ENCODE results near the gene ARHGAP27.

Gene ARHGAP27

DNA sequence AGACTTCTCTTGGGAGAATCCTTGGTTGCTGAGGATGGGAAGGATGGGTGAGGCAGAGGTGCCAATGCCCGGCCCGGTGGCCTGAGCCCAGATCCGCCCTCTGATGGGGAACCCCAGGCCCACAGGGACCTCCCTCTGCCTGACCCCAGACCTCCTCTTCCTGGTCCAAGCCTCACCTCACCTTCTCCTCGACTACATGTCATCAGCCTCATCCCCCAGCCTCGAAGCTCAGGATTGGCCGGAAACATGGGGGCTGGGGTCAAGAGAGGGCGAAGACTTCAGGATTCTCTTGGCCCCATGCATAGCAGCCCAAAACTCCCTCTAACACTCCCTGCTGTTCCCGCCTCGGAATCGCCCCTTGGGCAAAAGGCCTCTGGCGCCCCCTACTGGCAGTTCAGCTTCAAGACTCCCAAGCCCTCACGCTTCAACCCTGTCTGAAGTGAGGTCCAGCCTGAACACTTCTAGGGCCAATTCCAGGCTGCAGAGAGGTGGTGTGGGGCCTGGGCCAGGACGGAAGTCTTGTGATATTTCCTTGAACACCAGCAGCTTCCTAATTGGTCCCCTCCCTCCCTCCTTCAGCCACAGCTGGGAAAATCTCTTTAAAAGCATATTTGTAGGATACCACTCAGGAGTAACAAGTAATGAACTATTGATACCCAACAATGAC lies 47.2 kb downstream of the ARHGAP27 start:
- DNase-seq, result peak; percentile 80

DNA sequence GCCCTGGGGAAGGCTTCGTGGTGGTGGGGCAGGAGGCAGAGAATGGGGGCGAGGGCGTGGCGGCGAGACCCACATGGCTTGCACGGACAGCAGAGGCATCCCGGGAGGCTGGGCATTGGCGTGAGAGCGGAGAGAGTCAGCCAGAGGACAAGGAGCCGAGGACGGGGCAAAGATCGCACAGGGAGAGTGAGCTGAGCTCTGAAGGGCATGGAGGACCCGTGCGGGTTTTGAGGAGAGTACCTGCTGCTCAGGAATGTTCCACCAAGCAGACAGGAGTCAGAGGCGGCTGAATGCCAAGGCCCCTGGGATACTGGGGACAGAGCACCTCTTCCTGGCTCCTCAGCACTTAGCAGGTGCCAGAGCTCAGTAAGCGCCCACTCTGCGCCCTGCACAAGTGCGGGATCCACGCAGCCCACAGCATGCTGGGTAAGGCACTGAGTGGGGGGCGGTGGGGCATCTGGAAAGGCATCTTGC lies 47.8 kb downstream of the ARHGAP27 start:
- no peak for DNase-seq

DNA sequence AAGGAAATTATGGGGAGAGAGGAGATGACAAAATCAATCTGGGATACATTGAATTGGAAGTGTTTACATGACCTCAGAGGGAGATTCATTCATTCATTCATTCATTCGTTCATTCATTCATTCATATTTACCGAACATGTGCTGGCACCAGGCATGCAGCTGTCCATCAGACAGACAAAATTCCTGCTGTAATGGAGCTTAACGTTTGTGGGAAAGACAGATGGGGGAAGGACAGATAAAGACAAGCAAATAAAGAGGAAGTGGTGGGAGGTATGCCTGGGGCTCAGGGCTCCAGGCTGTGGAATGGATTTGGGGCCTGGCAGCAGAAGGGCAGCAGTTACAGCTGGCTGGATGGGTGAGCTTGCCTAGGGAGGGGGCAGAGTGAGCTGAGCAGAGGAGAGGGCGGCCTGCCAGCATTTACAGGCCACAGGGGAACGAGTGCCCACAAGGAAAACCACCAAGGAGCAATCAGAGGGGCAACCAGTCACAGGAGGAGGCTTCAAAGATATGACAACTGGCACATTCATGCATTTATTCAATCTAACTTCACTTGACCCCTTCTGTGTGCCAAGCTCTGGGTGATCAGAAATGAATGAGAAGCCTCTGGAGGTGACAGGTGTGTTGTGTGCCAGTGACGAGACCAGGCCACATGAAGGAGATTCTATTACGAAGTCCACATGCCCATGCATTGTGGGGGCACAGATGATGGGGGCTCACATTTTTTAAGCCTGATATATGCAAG lies 48.5 kb downstream of the ARHGAP27 start:
- no peak for DNase-seq

- no peak for DNase-seq
Observed at GRCh38 chr17:45383003-45383402, 49.7 kb downstream of the ARHGAP27 start.

DNA sequence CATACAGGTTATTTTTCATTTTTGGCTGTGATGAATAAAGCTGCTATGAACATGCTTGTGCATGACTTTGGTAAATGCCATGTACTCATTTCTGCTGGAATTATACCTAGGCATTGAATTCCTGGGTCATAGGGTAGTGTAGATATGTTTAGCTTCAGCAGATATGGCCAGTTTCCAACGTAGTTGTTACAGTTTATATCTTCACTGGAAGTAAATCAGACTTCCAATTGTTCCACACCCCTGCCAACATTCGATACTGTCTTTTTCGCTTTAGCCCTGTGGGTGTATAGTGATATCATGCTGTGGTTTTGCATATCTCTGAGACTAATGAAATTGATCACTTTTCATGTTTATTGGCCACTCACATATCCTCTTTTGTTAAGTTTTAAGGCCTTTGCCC lies 50.4 kb downstream of the ARHGAP27 start:
- DNase-seq, result no peak

GRCh38 chr17:45380991-45381390 lies 51.7 kb downstream of the ARHGAP27 start:
- DNase-seq, result no peak

DNA sequence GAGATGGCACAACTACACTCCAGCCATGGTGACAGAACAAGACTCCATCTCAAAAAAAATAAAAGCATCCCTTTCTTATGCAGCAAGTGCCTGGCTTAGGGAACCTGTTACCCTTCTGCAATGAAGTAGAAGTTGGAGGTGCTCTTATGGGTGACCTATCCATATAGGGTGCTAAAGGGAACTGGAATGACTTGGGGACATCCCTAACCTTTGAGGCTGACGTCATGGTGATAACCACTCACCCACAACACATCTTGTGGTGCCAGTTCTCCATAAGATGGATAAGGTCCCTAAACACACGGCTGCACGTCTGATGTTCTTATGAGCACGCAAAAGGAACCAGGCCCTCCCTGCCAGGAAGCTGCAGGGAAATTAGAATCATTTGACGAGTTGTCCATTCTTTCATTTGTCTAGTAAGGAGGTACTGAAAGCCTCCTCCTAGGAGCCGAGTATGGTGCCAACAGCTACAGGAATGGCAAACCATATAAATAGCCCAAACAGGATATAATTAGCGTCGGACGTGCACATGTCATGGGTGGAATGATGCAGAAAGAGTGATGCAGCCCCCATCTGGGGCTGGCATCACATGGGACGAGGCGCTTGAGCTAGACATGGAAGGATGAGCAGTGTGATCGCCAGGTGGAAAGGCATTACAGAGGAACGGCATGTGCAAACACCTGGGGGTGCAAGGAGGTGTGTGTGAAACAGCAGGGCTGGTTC lies 52.5 kb downstream of the ARHGAP27 start:
- DNase-seq, result no peak

DNA sequence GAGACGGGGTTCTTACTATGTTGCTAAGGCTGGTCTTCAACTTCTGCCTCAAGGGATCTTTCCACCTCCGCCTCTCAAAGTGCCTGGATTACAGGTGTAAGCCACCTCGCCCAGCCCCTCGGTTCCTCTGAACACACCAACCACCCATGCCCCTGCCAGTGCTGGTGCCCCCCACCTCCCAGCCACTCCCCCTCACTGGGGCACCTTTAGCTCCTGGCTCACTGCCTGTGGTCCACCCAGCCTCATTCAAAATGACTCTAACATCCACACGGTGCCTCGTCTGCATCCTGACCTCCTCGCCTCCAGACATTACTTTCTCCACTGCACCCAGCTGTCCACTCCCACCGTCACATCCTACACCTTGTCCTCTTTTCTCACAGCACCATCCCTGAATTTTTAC lies 55.3 kb downstream of the ARHGAP27 start:
- no peak for DNase-seq

DNA sequence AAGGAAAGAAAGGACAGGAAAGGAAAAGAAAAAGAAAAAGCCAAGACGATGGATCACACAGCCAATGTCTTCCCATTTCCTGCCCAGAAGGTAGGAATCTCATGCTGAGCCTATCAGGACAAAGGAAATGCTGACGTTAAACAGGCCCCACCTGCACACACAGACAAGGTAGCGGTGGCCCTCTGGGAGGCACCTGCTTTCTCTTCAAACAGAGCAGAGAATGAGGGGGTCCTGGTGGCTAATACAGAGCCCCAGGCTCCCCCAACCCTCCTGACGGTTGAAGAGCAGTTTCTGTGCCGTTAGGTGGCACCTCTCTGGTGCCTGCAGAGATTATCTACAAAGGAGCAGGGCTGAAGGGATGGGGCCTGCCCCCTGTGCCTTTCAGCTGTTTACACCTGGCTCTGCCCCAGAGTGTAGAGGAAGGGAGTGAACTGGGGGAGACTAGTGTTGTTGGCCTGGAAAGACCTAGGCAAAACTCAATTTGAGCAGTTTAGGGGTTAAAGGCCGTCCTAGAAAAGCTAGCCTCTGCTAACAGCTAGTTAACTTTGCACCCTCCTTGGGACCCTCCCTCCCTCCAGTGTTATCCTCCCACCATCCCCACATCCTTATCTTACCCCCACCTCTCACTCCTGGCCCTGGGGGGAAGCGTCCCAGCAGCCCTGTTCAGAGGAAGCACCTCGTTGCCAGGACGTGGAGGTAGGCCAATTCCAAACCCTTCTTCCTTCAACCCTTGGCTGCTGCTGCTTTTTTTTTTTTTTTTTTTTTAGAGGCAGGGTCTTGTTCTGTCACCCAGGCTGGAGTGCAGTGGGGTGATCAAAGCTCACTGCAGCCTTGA lies 56.3 kb downstream of the ARHGAP27 start:
- DNase-seq, result no peak

DNA sequence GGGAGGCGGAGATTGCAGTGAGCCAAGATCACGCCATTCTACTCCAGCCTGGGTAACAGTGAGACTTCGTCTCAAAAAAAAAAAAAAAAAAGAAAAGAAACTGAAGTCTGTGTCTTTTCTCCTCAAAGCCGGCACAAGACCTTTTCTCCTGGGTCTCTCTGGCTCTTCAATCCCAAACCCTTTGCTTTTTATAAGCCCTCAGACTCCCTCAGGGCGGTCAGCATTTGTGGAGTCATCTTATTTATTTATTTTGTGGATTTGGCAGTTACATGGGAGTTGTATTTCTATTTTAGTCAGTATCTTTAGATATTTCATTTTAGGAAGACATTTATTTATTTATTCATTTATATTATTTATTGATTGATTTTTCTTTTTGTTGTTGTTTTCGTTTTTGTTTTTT lies 58.2 kb downstream of the ARHGAP27 start:
- no peak for DNase-seq

DNA sequence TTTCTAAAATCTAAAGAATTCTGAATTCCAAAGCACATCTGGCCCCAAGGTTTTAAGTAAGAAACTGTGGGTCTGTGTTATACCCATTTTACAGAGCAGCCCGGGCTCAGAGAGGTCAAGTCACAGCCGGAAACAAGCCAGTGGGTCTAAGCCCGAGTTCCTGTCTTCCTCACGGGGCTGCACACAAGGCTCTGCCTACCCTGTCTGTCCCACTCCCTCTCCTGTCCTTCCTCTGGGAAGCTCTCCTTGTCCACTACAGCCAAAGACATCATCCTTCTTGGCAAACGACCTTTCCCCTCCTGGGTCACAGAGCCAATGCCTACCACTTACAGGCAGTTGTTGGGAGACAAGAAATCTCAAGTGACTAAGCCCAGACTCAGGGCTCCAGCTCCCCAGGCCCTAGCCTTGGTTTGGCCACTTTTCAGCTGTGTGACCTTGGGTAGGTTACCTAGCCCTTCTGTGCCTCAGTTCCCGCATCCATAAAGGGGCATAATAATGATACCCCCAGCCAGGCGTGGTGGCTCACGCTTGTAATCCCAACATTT lies 60.3 kb downstream of the ARHGAP27 start:
- no peak for DNase-seq

GRCh38 chr17:45371414-45372324 lies 61.0 kb downstream of the ARHGAP27 start:
- DNase-seq, result peak; percentile 30

DNA sequence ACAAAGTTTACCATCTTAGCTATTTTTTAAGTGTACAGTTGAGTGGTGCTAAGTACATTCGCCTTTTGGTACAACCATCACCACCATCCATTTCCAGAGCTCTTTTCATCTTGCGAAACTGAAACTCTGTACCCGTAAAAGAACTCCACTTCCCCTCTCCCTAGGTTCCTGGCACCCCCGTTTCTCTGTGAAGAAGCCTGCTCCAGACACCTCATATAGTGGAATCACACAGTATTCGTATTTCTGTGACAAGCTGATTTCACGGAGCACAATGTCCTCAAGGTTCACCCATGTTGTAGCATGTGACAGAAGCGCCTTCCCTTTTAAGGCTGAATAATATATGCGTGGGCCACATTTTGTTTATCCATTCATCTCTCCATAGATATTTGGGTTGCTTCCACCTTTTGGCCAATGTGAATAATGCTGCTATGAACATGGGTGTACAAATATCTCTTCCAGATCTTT lies 61.7 kb downstream of the ARHGAP27 start:
- no peak for DNase-seq

DNA sequence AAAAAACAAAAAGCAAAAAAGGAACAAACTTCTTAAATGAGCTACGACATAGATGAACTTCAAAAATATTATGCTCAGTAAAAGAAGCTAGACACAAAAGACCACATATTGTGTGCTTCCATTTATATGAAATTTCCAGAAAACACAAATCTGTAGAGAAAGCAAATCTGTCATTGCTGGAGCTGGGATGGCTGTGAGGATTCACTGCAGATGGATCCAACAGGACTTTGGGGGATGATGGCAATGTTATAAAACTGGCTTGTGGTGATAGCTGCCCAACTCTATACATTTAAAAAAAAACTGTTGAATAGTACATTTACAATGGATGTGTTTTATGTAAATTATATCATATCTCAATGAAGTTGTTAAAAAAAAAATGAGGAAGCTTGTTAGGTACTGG lies 63.2 kb downstream of the ARHGAP27 start:
- DNase-seq, result no peak

- no peak for DNase-seq
Observed at GRCh38 chr17:45368651-45369050, 64.0 kb downstream of the ARHGAP27 start.

DNA sequence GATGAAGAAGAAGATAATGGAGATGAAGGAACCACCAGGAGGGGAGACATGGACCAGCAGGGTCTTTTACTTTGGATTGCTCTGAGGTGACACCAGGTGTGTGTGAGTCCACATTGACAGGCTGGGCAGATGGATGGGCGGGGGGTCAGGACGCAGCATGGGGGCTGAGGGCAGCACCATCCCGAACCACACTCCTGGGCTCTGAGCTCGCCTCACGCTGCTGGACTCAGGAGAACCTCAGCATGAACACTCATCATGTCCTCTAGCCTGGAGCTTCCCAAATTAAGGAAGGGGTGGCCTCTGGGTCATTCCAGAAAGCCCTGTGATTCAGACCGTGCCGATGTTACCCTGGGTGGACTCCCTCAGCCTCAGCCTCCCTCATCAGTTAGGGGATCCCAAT lies 65.5 kb downstream of the ARHGAP27 start:
- DNase-seq, result no peak

GRCh38 chr17:45366691-45367090 lies 66.0 kb downstream of the ARHGAP27 start:
- no peak for DNase-seq

- DNase-seq, result no peak
Observed at GRCh38 chr17:45366049-45366448, 66.6 kb downstream of the ARHGAP27 start.

DNA sequence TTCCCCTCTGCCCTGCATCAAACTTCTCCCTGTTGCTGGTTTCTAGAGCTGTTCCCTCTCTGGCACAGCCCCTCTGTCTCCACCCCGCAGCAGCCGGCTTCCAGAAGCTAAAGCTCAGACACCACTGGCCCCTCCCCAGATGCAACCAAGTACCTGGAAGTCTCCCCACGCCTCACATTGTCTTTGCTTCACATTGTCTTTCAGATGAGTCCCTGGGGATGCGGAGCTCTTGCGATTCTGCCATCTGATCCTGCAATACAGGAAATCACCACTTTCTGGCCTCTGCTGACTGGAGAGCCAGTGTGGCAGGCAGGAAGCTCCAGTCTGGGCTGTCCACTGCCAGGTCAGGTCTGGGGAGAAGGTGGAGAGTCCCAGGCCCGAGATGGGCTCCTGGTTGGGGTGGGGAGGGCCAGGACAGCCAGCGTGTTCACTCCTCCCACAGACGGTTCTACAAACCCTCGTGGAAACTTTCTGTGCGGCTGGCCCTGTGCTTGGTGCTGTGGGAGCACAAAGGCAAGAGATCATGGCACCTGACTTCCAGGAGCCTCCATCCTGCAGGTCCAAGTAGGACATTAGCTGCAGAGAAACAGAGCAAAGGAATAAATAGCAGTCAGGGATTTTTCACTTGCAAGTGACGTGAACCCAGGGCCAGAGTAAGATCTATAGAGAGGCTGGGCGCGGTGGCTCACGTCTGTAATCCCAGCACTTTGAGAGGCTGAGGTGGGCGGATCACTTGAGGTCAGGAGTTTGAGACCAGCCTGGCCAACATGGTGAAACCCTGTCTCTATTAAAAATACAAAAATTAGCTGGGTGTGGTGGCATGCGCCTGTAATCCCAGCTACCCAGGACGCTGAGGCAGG lies 67.9 kb downstream of the ARHGAP27 start:
- DNase-seq, result no peak

DNA sequence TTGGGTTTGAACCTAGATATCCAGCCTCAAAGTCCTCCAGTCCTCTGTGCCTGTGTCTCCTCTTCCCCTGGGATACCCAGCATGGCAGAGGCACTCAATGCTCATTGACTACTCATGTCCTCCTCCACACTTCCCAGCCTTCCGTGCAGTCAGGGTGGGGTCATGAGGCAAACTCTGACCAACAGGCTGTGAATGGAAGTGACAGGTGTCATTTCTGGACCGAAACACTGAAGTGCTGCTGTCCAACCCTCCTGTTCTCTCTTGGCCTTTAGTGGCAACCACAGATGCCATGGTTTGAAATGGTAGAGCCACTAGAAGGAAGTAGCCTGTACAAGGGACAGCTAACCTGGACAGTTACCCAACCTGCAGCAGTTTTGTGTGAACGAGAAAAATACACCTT lies 69.2 kb downstream of the ARHGAP27 start:
- no peak for DNase-seq

Measured in CD4-positive, alpha-beta T cell treated with Interleukin-15 for 1 hour (primary cell).